Glomerular visceral epithelial cell (primary cell): Measurements from ENCODE around the gene KLF11.

Source experiments
- DNase-seq: peaks from one replicate; pipeline ENCODE4 v3.0.0-alpha.2; 2016; ENCODE audit errors: extremely low spot score

Gene KLF11

DNA sequence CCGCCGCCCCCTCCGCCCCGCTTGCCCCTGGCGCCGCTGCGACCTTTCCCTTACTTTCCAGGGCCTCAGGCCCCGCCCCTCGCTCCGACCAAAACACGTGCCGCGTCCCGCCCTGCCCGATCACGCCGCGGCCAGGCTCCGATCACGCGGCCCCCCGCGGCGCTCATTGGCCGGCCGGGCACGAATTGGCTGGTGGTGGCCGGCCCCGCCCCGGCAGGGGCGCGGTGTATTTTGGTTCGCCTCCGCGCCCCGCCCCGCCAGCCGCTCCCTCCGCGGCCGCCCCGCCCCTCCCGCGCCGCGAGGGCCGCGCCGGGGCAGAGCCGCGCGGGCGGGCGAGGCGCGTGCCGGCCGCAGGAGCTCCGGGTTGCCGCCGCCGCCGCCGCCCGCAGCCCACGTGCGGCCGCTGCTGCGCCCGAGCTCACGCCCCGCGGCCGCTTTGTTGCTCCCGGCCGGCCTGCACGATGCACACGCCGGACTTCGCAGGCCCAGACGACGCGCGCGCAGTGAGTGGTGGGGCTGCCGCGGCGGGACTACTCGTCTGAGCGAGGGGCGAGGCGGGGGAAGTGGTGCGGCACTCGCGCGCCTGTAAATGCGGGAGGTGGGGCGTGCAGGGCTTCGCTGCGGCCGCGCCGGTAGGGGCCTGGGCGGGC lies at the start of gene KLF11:
KLF11 (plus strand) TSS at position 295 of the 650 bp plus-strand sequence; CDS start at position 462, 167 bp downstream.
- peak; percentile 90 for DNase-seq

GRCh38 chr2:9994462-9994861 lies 48.9 kb upstream of the KLF11 start:
- no peak for DNase-seq

- DNase-seq = no peak
Observed at GRCh38 chr2:9995059-9995458, 48.3 kb upstream of the KLF11 start.

- no peak for DNase-seq
Observed at GRCh38 chr2:9996321-9996720, 47.0 kb upstream of the KLF11 start.

DNA sequence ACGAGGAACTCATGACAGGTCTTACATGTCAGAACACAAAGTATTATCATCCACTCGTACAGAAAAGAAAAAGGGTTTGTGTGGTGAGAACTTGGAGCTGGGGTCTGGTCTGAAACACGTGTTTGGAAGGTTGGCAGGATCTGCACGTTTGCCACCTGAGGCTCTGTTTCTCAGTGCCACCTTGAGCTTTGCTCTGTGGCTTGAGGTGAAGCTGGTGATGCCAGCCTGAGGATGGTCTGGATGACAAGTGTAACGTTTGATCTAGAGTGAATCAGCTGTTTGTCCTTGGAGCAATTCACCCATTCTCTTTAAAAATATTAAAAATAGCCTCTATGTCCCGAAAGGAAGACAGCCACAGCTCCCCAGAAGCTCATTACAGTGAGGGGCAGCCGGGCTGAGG lies 45.4 kb upstream of the KLF11 start:
- no peak for DNase-seq

- no peak for DNase-seq
Observed at GRCh38 chr2:9998916-9999654, 44.3 kb upstream of the KLF11 start.

DNA sequence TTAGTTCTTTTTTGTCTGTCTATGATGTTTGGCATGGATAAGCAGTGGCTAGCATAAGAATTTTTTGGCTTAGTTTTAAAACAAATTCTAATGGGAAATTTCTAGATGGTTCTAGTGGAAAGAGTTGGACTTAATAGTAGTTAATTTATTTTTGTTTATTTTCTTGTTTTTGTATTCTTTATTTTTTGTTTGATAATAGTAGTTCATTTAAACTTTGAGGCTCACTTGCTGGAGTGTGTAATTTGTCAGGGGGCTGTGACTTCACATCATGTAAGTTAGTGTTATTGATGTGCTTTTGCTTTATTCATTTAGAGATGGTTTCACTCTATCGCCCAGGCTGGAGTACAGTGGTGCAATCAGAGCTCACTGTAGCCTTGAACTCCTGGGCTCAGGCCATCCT lies 43.7 kb upstream of the KLF11 start:
- no peak for DNase-seq

GRCh38 chr2:10000541-10000940 lies 42.8 kb upstream of the KLF11 start:
- DNase-seq = no peak

DNA sequence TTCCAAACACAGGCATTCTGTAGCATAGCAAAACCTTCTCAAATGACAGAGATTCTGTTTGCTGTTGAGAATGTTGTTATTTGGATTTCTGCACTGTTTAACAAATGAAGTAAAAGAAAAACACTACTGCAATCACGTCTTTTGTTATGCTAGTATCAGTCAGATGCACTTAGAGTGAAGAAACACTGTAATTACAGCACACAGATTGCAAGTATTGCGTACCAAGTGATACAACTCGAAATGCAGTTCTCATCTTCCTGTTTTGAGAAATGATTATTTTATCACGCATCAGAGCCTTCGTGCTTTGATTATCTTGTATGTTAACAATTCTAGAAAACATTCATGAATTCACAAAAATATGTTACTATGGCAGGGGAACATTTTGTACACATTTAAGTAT lies 41.8 kb upstream of the KLF11 start:
- DNase-seq = no peak

DNA sequence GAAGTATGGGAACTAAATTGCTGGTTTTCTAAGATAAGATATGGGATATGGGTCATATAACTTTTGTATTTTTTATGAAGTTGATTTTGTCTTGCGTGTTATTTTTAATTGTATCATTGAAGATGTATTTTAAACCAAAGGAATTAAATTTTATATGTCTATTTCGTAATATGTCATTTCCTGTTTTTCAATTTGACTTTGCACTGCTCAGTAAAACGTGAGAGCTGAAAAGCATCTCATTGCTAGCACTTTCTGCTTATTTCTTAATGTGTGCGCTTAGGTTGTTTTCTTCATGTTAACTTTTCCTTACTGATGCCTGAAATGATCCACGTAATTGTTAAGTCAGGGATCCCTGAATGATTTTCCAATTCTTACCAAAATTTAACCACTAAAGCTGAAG lies 41.2 kb upstream of the KLF11 start:
- DNase-seq = no peak

DNA sequence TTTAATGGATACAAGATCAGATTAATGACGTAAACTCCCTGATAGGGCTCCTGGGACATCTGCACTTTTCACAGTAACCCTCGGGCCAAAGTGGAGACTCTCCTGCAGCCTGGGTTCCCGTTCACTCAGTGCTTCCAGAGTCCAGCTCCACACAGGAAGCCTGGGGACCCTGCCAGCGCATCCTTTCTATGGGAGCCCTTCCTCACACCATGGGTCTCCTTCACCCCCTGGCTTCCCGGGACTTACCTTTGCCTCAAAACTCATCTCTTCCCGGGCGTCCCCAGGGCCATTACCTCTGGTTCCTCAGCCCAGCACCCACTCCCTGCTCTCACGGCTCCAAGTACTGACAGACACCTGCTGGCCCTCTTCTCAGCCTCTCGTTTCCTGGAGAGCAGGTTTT lies 40.7 kb upstream of the KLF11 start:
- no peak for DNase-seq

DNA sequence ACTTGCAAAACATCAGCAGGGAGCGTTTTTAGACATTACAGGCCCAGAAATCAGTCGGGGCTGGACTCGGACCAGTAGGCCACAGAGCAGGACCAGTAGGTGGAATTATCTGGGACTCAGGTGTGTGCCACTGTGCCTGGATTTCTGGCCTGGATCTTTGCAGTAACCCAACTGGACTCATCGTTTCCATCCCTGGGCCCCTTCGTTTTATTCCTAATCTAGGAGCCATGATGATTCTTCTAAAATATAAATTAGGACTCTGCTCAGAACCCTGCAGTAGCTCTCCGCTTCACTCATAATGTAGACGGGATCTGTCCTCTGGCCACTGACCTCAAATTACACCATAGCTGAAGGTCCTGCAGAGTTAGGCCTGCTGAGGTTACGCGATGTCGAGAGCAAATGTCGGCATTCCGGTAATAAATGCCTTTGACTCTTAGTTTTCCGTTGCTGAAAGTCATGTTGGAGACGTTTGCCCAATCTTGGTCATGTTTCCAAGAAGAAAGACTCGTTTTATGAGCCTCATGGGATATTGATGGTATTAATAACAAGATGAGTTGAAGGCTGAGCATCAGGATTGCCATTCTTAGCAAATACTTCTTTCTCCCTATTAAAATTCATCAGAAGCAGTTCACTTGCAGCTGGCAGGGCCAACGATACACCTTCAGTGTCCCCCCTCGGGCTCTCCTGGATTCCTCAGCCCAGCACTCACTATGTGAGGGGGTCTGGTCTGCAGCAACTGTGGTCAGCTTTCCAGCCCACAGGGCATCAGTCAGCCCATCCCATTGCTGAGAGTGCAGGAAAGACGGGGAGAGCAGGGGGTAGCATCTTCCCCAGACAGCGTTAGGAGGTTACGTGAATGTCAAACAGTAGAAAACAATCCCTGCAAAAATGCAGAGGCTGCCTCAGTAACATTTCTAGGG lies 39.9 kb upstream of the KLF11 start:
- DNase-seq = no peak

GRCh38 chr2:10004401-10004800 lies 38.9 kb upstream of the KLF11 start:
- no peak for DNase-seq

GRCh38 chr2:10004836-10005235 lies 38.5 kb upstream of the KLF11 start:
- no peak for DNase-seq

- DNase-seq = no peak
Observed at GRCh38 chr2:10005461-10006235, 37.7 kb upstream of the KLF11 start.

- DNase-seq = no peak
Observed at GRCh38 chr2:10006236-10007161, 36.9 kb upstream of the KLF11 start.

- no peak for DNase-seq
Observed at GRCh38 chr2:10007435-10007834, 35.9 kb upstream of the KLF11 start.

- DNase-seq = no peak
Observed at GRCh38 chr2:10007921-10008808, 35.2 kb upstream of the KLF11 start.

DNA sequence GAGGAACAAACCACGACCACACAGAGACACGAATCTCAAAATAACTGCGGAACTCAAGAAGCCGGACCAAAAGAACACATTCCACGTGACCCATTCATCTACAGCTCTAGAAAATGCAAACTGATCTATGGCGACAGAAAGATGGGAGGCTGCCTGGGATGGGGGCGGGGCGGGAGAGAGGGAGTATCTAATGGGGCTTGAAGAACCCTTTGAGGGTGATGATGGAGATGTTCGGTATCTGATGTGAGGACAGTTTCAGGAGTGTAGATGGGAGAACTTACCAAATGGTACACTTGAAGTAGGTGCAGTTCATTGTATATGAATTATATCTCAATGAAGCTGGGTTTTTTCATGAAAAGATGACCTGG lies 34.6 kb upstream of the KLF11 start:
- DNase-seq = no peak
